HG03442 (cell line): Measurements from ENCODE around the gene PRKAR2A.

Experiments used
- ATAC-seq: cut with Tn5 transposase; IDR thresholded peaks from one replicate; pipeline ENCODE4 v1.9.1; 2021; ENCODE audit warnings: mild to moderate bottlenecking, moderate library complexity; ENCODE audit not compliant: unreplicated experiment

The PRKAR2A gene

GRCh38 chr3:48847504-48848423 is at the start of gene PRKAR2A:
Gene PRKAR2A (minus strand): TSS chr3:48847874. CDS start chr3:48847596, 278 bp downstream.
- ATAC-seq, result peak; percentile 86

DNA sequence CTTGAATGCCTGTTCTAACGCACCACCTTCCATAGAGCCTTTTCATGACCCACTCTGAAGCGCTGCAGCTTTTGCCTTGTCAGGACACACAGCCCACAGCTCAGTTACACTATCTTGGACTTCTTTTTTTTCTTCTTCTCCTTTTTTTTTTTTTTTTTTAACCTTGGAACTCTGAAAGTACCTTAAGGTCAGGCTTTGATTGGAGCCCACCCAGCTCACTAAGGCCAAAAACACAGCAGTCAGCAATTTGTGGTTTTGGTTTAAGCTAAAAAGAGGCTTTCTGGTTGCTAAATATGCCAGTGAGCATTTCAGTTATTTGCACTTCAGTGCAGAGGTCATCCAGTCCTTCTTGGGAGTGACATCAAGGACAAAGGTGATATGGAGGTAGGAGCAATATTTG is 49.3 kb upstream of the PRKAR2A start:
- no peak for ATAC-seq

- no peak for ATAC-seq
Observed at GRCh38 chr3:48894516-48894915, 46.8 kb upstream of the PRKAR2A start.

DNA sequence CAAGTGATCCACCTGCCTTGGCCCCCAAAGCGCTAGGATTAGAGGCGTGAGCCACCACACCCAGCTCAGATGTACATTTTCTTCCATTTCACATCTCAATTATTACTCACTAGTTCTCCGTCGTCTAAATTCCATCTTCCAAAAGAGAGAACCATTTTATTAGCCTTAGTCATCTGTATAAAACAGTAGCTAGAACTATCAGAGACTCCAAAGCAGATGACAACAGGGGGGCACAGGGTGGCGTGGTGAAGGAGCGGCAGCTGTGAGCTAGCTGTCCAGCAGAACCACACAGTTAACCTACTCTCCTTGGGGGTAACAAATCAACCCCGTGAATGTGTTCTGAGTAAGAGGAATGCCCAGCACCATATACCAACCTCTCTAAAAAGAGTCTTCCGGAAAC is 43.9 kb upstream of the PRKAR2A start:
- ATAC-seq, result no peak

GRCh38 chr3:48885753-48886152 is 38.1 kb upstream of the PRKAR2A start:
- ATAC-seq, result no peak

DNA sequence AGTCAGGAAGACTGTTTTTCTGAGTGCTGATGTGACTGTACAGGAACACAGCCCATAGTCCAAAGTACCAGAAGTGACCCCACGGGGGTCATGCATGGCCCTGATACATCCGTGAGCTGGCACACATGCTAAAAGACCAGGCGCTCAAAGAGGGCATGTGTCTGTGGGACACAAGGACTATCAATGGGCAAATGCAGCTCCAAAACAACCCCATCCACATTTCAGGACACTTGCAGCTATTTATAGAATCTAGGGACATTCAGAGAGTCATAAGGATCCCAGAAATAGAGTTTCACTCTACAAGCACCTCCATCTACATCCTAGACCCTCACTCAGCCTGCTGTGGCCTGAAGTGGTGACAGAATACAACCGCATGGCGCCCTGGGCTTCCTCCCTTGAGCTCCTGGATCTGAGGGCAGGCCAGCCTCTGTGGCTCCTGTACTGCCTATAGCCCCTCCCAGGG is 34.0 kb upstream of the PRKAR2A start:
- no peak for ATAC-seq

- no peak for ATAC-seq
Observed at GRCh38 chr3:48881006-48881405, 33.3 kb upstream of the PRKAR2A start.

DNA sequence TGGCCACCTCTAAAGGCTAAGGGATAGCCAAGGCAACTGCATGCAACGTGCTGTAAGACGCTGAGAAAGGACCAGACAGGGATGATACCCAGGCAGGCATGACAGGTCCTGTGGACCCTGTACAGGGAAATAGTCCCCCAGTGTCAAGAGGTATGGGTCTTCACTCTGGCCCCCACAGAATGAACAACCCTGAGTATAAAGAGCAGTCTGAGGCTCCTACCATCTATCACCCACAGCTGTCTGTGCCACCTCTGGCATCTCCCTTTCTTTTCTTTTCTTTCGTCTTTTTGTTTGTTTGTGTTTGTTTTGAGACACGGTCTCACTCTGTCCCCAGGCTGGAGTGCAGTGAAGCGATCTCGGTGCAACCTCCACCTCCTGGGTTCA is 32.3 kb upstream of the PRKAR2A start:
- no peak for ATAC-seq

- ATAC-seq, result no peak
Observed at GRCh38 chr3:48879307-48879993, 31.8 kb upstream of the PRKAR2A start.

- ATAC-seq, result no peak
Observed at GRCh38 chr3:48877671-48878070, 30.0 kb upstream of the PRKAR2A start.

DNA sequence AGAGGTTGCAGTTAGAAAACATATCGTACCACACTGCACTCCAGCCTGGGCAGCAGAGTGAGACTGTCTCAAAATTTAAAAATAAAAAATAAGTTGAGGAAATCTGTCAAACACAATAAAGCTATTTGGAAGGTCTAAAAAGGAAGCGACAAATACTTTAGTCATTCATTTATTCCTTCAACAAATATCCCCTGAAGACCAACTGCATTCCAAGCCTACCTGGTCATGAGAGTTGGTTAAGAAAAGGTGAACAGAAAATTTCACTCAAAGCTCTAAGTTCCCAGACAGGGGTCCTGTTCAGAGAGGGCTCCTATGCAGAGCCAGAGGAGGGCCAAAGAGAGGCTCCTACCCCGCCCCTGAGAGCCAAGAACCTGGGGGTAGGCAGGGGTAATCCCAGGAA is 15.4 kb upstream of the PRKAR2A start:
- no peak for ATAC-seq

DNA sequence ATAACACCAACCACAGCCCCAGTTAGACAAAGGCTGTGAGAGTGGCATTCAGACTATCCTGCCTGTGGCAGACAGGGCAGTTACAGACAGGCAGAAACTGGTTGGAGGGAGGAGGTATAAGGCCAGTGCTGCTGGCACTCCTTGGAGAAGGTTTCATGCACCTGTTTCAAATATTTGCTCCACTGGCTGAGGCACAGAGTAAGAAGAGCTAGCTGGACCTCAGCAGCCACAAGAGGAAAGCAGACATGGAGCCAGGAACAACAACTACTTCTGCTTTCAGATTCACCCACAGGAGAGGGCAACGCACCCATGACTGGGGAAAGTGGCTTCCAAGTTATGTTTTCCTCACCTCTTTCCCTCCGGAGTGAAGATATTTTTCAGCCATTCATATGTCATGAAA is 11.5 kb upstream of the PRKAR2A start:
- no peak for ATAC-seq

GRCh38 chr3:48858709-48859108 is 11.0 kb upstream of the PRKAR2A start:
- ATAC-seq, result no peak

GRCh38 chr3:48857641-48858040 is 10.0 kb upstream of the PRKAR2A start:
- ATAC-seq, result no peak

DNA sequence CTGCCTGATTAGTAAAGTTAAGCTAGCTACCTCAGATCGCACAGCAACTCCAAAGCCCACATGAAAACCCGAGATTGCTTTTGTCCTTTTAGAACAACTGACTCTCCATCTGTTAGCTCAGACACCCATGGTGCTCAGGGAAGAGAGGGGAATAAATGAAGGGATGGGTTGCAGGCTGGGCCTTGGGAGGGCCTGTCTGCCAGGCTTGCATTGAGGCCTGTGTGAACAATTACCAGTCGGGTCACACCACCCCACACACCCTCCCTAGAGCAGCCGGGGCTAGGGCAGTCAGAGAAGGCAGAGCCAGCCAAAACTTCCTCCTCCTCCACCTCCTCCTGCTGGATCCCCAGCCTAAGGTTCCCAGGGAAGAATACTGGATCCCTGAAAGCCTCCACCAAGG is 8.8 kb upstream of the PRKAR2A start:
- ATAC-seq, result no peak

DNA sequence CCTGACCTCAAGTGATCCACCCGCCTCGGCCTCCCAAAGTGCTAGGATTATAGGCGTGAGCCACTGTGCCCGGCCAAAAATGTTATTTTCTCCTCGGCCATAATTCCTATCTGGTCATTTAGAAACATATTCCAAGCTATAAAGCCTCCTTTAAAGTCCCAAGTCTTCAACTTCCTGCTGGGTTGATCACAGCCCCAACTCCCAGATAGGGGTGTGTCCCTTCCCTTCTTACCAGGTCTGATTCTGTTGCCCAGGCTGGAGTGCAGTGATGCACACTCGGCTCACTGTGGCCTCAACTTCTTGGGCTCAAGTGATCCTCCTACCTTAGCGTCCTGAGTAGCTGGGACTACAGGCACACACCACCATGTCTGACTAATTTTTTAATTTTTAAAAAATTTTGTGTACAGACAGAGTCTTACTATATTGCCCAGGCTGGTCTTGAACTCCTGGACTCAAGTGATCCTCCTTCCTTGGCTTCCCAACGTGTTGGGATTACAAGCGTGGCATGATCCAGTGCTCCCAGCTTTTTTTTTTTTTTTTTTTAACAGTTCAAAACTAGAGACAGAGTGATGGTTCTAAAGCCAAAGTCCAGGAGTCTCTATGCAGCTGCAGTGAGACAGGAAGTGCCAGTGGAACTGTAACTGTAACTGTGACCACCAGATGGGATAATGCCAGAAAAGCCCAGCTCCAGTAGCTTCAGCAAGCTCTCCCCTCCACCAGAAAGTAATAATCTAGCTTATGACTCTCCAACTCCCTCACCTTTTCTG is 8.2 kb upstream of the PRKAR2A start:
- ATAC-seq, result no peak

GRCh38 chr3:48852151-48852550 is 4.5 kb upstream of the PRKAR2A start:
- no peak for ATAC-seq

GRCh38 chr3:48851407-48851806 is 3.7 kb upstream of the PRKAR2A start:
- no peak for ATAC-seq

GRCh38 chr3:48848816-48849515 is 1.3 kb upstream of the PRKAR2A start:
- ATAC-seq, result no peak

GRCh38 chr3:48847053-48847503 is 596 bp downstream of the PRKAR2A start:
- peak; percentile 5 for ATAC-seq

DNA sequence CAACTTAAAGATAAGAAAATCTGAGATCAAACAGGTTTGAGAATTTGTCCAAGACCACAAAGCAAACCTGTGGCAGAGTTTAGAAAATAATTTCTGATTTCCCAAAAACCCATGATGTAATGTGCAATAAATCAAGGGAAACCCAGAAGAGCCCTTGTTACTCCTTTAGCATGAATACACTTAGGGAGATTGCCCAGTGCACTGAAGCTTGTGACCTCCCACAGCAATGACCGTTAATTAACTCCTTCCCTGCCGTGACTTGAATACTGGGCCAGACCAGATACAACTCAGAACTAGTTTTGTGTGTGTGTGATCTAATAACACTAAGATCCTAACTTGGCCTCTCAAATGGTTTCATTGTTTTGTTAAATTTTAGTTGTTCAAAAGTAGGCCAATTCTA is 2.5 kb downstream of the PRKAR2A start:
- no peak for ATAC-seq
